DOHH2 (cell line): Measurements from ENCODE around the gene ARL8A.
A peak's percentile ranks its signal among the peaks of the same experiment; 100 is the strongest.

Experiments used
- H3F3A ChIP-seq: fragments of 200-600 bp; sonication (generic), shearing (Covaris generic); 2 replicates; pipeline ENCODE4 v1.6.0; 2016; ENCODE audit warnings: antibody characterized with exemption, mild to moderate bottlenecking; ENCODE audit not compliant: control insufficient read depth, insufficient read depth
- H3K27ac ChIP-seq: fragments of 200-600 bp; sonication (generic); 2 replicates; pipeline ENCODE4 v1.5.1; 2014; ENCODE audit warnings: low read depth, mild to moderate bottlenecking, low read length, moderate library complexity
- H3K27me3 ChIP-seq: fragments of 200-600 bp; sonication (generic); 2 replicates; pipeline ENCODE4 v1.6.1; 2014; ENCODE audit warnings: mild to moderate bottlenecking, low read length, mixed read lengths; ENCODE audit not compliant: control insufficient read depth
- H3K36me3 ChIP-seq: fragments of 200-600 bp; sonication (generic); 2 replicates; pipeline ENCODE4 v1.6.1; 2014; ENCODE audit warnings: mild to moderate bottlenecking, low read length, moderate library complexity, mixed read lengths; ENCODE audit not compliant: control insufficient read depth
- H3K4me1 ChIP-seq: fragments of 200-600 bp; sonication (generic); 2 replicates; pipeline ENCODE4 v1.6.1; 2014; ENCODE audit warnings: mild to moderate bottlenecking, low read length, mixed read lengths; ENCODE audit not compliant: control insufficient read depth
- H3K4me2 ChIP-seq: fragments of 200-600 bp; sonication (generic); 2 replicates; pipeline ENCODE4 v1.6.0; 2014; ENCODE audit warnings: mild to moderate bottlenecking, low read length, moderate library complexity
- H3K4me3 ChIP-seq: fragments of 200-600 bp; sonication (generic); 2 replicates; pipeline ENCODE4 v1.5.1; 2014; ENCODE audit warnings: mild to moderate bottlenecking, low read length, mixed read lengths
- H3K79me2 ChIP-seq: fragments of 200-600 bp; sonication (generic); 2 replicates; pipeline ENCODE4 v1.6.1; 2014; ENCODE audit warnings: mild to moderate bottlenecking, low read length, mixed read lengths; ENCODE audit not compliant: control insufficient read depth
- H3K9me2 ChIP-seq: fragments of 200-600 bp; sonication (generic); replicated peaks from 2 replicates; pipeline ENCODE4 v1.6.1; 2014; ENCODE audit warnings: mild to moderate bottlenecking, low read length, mixed read lengths; ENCODE audit not compliant: control insufficient read depth
- H3K9me3 ChIP-seq: fragments of 200-600 bp; sonication (generic); 2 replicates; pipeline ENCODE4 v1.6.1; 2014; ENCODE audit warnings: antibody characterized with exemption, low read length, mixed read lengths; ENCODE audit not compliant: control insufficient read depth, insufficient read depth
- H4K20me1 ChIP-seq: fragments of 200-600 bp; sonication (generic); 2 replicates; pipeline ENCODE4 v1.6.0; 2014; ENCODE audit warnings: low read depth, mild to moderate bottlenecking, antibody characterized with exemption, low read length, moderate library complexity; ENCODE audit not compliant: control insufficient read depth, insufficient read depth
- CTCF ChIP-seq: fragments of 200-600 bp; sonication (generic); IDR thresholded peaks from one replicate; pipeline ENCODE4 v1.5.1; 2014; ENCODE audit warnings: antibody characterized with exemption, mild to moderate bottlenecking, low read depth, low read length; ENCODE audit not compliant: poor library complexity, severe bottlenecking
- EZH2phosphoT487 ChIP-seq: fragments of 200-600 bp; sonication (generic); IDR thresholded peaks from 2 replicates; pipeline ENCODE4 v1.6.1; 2017; ENCODE audit warnings: borderline replicate concordance, mild to moderate bottlenecking, antibody characterized with exemption, low read length, moderate library complexity, mixed read lengths

The ARL8A gene

GRCh38 chr1:202189001-202189790, 44.7 kb upstream of the ARL8A start:
- Histone ChIP-seq H3K4me2 (no peak overlapping the region), H3K36me3 (no peaks in the 10 kb centered on the region), H3K4me1 (peaks cover 13% of the 10 kb centered on the region), H3F3A (no peaks in the 10 kb centered on the region), H3K4me3 (no peak overlapping the region), H3K27me3 (peaks cover 17% of the 10 kb centered on the region), H3K27ac (no peak overlapping the region), H3K79me2 (no peaks in the 10 kb centered on the region), H4K20me1 (no peaks in the 10 kb centered on the region), H3K9me3 (no peaks in the 10 kb centered on the region), H3K9me2 (no peaks in the 10 kb centered on the region)
- TF ChIP-seq CTCF (peak; percentile 74), EZH2phosphoT487 (no peak)

GRCh38 chr1:202187697-202188407, 43.3 kb upstream of the ARL8A start:
- Histone ChIP-seq H3K4me2 (no peak overlapping the region), H3F3A (no peaks in the 10 kb centered on the region), H4K20me1 (no peaks in the 10 kb centered on the region), H3K9me3 (no peaks in the 10 kb centered on the region), H3K79me2 (no peaks in the 10 kb centered on the region), H3K27me3 (peaks cover 6% of the 10 kb centered on the region), H3K4me3 (no peak overlapping the region), H3K36me3 (no peaks in the 10 kb centered on the region), H3K9me2 (no peaks in the 10 kb centered on the region), H3K27ac (no peak overlapping the region), H3K4me1 (no peaks in the 10 kb centered on the region; the same call in 1 of the 2 replicates)
- TF ChIP-seq CTCF (no peak), EZH2phosphoT487 (no peak)

GRCh38 chr1:202187041-202187671, 42.6 kb upstream of the ARL8A start:
- Histone ChIP-seq H3K27me3 (peaks cover 6% of the 10 kb centered on the region), H3K9me2 (no peaks in the 10 kb centered on the region), H3K36me3 (no peaks in the 10 kb centered on the region), H3K4me1 (no peaks in the 10 kb centered on the region), H4K20me1 (no peaks in the 10 kb centered on the region), H3K27ac (no peak overlapping the region), H3K79me2 (no peaks in the 10 kb centered on the region), H3K9me3 (no peaks in the 10 kb centered on the region), H3K4me2 (no peak overlapping the region), H3F3A (no peaks in the 10 kb centered on the region), H3K4me3 (no peak overlapping the region)
- TF ChIP-seq CTCF (no peak), EZH2phosphoT487 (no peak)
